HEK293 (cell line): Measurements from ENCODE around the gene PKLR.

Experiments
- HOXA7 ChIP-seq: sonication (generic); formaldehyde crosslinking; IDR thresholded peaks from 2 replicates; pipeline ENCODE4 v1.8.1; 2022; ENCODE audit warnings: missing genetic modification reagents, borderline replicate concordance
- IKZF3 ChIP-seq: fragments of 450-650 bp; IDR thresholded peaks from 2 replicates; pipeline ENCODE4 v1.5.0; 2018; ENCODE audit warnings: missing biosample characterization, mild to moderate bottlenecking, missing genetic modification characterization, moderate library complexity
- KLF1 ChIP-seq: fragments of 450-650 bp; formaldehyde crosslinking; IDR thresholded peaks from 2 replicates; pipeline ENCODE4 v1.5.1; 2016; ENCODE audit warnings: missing biosample characterization, missing genetic modification characterization
- KLF8 ChIP-seq: fragments of 450-650 bp; formaldehyde crosslinking; IDR thresholded peaks from 2 replicates; pipeline ENCODE4 v1.5.1; 2016; ENCODE audit warnings: missing biosample characterization, missing genetic modification characterization
- KLF9 ChIP-seq: fragments of 450-650 bp; formaldehyde crosslinking; IDR thresholded peaks from 2 replicates; pipeline ENCODE4 v1.5.1; 2016; ENCODE audit warnings: missing biosample characterization, missing genetic modification characterization, low read depth
- OVOL3 ChIP-seq: fragments of 450-650 bp; formaldehyde crosslinking; IDR thresholded peaks from 2 replicates; pipeline ENCODE4 v1.5.1; 2016; ENCODE audit warnings: missing biosample characterization, missing genetic modification characterization
- PRDM1 ChIP-seq: fragments of 450-650 bp; formaldehyde crosslinking; IDR thresholded peaks from 2 replicates; pipeline ENCODE4; 2016; ENCODE audit warnings: missing biosample characterization, missing genetic modification characterization
- SALL2 ChIP-seq: fragments of 450-650 bp; formaldehyde crosslinking; IDR thresholded peaks from 2 replicates; pipeline ENCODE4 v1.5.0; 2017; ENCODE audit warnings: missing biosample characterization, mild to moderate bottlenecking, missing genetic modification characterization, borderline replicate concordance
- SETDB1 ChIP-seq: IDR thresholded peaks from one replicate; pipeline ENCODE4 v1.6.1; 2017; ENCODE audit warnings: mild to moderate bottlenecking, low read length, moderate library complexity, mixed read lengths; ENCODE audit not compliant: insufficient read length
- SP3 ChIP-seq: fragments of 450-650 bp; formaldehyde crosslinking; IDR thresholded peaks from 2 replicates; pipeline ENCODE4 v1.5.1; 2016; ENCODE audit warnings: missing biosample characterization, missing genetic modification characterization
- YY2 ChIP-seq: fragments of 450-650 bp; formaldehyde crosslinking; IDR thresholded peaks from 2 replicates; pipeline ENCODE4 v1.5.1; 2016; ENCODE audit warnings: missing biosample characterization, missing genetic modification characterization
- ZBTB8A ChIP-seq: fragments of 450-650 bp; formaldehyde crosslinking; IDR thresholded peaks from 2 replicates; pipeline ENCODE4 v1.5.1; 2016; ENCODE audit warnings: missing biosample characterization, missing genetic modification characterization
- ZFP69B ChIP-seq: fragments of 450-650 bp; formaldehyde crosslinking; IDR thresholded peaks from 2 replicates; pipeline ENCODE4 v1.5.1; 2016; ENCODE audit warnings: missing biosample characterization, missing genetic modification characterization
- ZNF10 ChIP-seq: fragments of 450-650 bp; formaldehyde crosslinking; IDR thresholded peaks from 2 replicates; pipeline ENCODE4 v1.5.1; 2017; ENCODE audit warnings: missing biosample characterization, missing genetic modification characterization
- ZNF16 ChIP-seq: fragments of 450-650 bp; formaldehyde crosslinking; IDR thresholded peaks from 2 replicates; pipeline ENCODE4 v1.5.1; 2016; ENCODE audit warnings: low read depth, missing biosample characterization, missing genetic modification characterization
- ZNF223 ChIP-seq: fragments of 450-650 bp; formaldehyde crosslinking; IDR thresholded peaks from 2 replicates; pipeline ENCODE4 v1.5.1; 2016; ENCODE audit warnings: missing biosample characterization, missing genetic modification characterization
- ZNF341 ChIP-seq: fragments of 450-650 bp; formaldehyde crosslinking; IDR thresholded peaks from 2 replicates; pipeline ENCODE4; 2016; ENCODE audit warnings: low read depth, missing biosample characterization, missing genetic modification characterization
- ZNF404 ChIP-seq: fragments of 450-650 bp; formaldehyde crosslinking; IDR thresholded peaks from 2 replicates; pipeline ENCODE4 v1.5.1; 2017; ENCODE audit warnings: missing biosample characterization, missing genetic modification characterization
- ZNF555 ChIP-seq: fragments of 450-650 bp; formaldehyde crosslinking; conservative IDR thresholded peaks from 2 replicates; pipeline ENCODE4 v1.5.1; 2017; ENCODE audit warnings: missing biosample characterization, mild to moderate bottlenecking, missing genetic modification characterization, inconsistent platforms
- ZNF624 ChIP-seq: fragments of 450-650 bp; formaldehyde crosslinking; IDR thresholded peaks from 2 replicates; pipeline ENCODE4 v1.5.1; 2017; ENCODE audit warnings: missing biosample characterization, missing genetic modification characterization
- ZNF670 ChIP-seq: fragments of 450-650 bp; formaldehyde crosslinking; IDR thresholded peaks from 2 replicates; pipeline ENCODE4 v1.5.1; 2016; ENCODE audit warnings: missing biosample characterization, missing genetic modification characterization, low read depth
- ZNF701 ChIP-seq: fragments of 450-650 bp; formaldehyde crosslinking; IDR thresholded peaks from 2 replicates; pipeline ENCODE4 v1.5.1; 2016; ENCODE audit warnings: missing biosample characterization, missing genetic modification characterization
- ZNF707 ChIP-seq: fragments of 450-650 bp; formaldehyde crosslinking; IDR thresholded peaks from 2 replicates; pipeline ENCODE4 v1.5.1; 2016; ENCODE audit warnings: missing biosample characterization, missing genetic modification characterization
- TF ChIP-seq, protein P1 (sequence below): fragments of 450-650 bp; formaldehyde crosslinking; IDR thresholded peaks from 2 replicates; pipeline ENCODE4 v1.5.1; 2016; ENCODE audit warnings: missing biosample characterization, missing genetic modification characterization
- TF ChIP-seq, protein P2 (sequence below): fragments of 450-650 bp; formaldehyde crosslinking; IDR thresholded peaks from 2 replicates; pipeline ENCODE4 v1.5.1; 2016; ENCODE audit warnings: missing biosample characterization, missing genetic modification characterization
- TF ChIP-seq, protein P3 (sequence below): fragments of 450-650 bp; formaldehyde crosslinking; IDR thresholded peaks from 2 replicates; pipeline ENCODE4 v1.5.1; 2016; ENCODE audit warnings: missing biosample characterization, missing genetic modification characterization
- TF ChIP-seq, protein P4 (sequence below): fragments of 450-650 bp; formaldehyde crosslinking; IDR thresholded peaks from 2 replicates; pipeline ENCODE4 v1.5.1; 2016; ENCODE audit warnings: missing biosample characterization, missing genetic modification characterization, borderline replicate concordance
- TF ChIP-seq, protein P5 (sequence below): fragments of 450-650 bp; formaldehyde crosslinking; IDR thresholded peaks from 2 replicates; pipeline ENCODE4 v1.5.1; 2016; ENCODE audit warnings: missing biosample characterization, missing genetic modification characterization
- TF ChIP-seq, protein P6 (sequence below): fragments of 450-650 bp; formaldehyde crosslinking; IDR thresholded peaks from 2 replicates; pipeline ENCODE4 v1.5.1; 2016; ENCODE audit warnings: missing biosample characterization, missing genetic modification characterization

The PKLR gene

DNA sequence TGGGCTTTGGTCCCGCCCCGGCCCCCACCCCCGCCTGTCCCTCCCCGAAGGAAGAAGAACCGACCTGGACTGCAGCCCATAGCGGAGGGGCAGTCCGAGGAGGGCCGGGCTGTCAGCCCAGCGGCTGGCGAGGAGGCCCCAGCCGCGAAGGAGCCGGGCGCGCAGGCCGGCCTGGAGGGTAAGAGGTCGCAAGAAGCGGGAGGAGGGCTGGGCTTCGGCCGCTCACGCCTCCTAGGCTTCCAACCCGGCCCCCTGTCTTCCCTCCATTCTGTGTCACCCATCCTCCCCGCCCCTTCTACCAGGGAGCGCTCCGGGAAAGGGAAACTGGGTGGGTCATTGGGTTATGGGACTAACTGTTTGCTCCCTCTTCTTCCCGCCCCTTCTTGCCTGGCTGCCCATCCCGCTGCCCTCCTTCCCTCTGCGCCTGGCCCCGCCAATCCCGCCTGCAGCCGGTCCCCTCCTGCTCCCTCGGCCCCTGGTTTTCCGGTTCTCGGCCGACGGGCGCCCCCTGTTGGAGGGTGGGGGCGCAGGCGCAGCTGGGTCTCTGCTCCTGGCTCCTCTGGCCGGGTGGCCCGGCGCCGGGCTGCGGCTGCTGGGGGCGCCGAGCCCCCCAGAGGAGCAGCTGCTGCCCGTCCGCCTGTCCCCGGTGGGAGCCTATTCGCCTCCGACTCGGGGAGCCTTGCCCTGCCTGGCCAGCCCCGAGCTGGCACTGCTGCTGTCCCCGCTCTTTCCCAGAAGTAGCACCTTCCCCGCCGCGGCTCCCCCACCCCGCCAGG, 21.9 kb upstream of the PKLR start (continued):
- TF ChIP-seq, protein P1, sequence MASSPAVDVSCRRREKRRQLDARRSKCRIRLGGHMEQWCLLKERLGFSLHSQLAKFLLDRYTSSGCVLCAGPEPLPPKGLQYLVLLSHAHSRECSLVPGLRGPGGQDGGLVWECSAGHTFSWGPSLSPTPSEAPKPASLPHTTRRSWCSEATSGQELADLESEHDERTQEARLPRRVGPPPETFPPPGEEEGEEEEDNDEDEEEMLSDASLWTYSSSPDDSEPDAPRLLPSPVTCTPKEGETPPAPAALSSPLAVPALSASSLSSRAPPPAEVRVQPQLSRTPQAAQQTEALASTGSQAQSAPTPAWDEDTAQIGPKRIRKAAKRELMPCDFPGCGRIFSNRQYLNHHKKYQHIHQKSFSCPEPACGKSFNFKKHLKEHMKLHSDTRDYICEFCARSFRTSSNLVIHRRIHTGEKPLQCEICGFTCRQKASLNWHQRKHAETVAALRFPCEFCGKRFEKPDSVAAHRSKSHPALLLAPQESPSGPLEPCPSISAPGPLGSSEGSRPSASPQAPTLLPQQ (tag by site-specific recombination) = peak; percentile 82
- TF ChIP-seq ZNF10 (tag by site-specific recombination) = no peak; the same call in 1 of the 2 replicates
- TF ChIP-seq KLF9 (tag by site-specific recombination) = peak; percentile 69; the same call in 1 of the 2 replicates
- TF ChIP-seq, protein P2, sequence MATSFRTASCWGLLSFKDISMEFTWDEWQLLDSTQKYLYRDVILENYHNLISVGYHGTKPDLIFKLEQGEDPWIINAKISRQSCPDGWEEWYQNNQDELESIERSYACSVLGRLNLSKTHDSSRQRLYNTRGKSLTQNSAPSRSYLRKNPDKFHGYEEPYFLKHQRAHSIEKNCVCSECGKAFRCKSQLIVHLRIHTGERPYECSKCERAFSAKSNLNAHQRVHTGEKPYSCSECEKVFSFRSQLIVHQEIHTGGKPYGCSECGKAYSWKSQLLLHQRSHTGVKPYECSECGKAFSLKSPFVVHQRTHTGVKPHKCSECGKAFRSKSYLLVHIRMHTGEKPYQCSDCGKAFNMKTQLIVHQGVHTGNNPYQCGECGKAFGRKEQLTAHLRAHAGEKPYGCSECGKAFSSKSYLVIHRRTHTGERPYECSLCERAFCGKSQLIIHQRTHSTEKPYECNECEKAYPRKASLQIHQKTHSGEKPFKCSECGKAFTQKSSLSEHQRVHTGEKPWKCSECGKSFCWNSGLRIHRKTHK = no peak
- TF ChIP-seq ZNF707 (tag by site-specific recombination) = no peak
- no peak for TF ChIP-seq SETDB1
- no peak for TF ChIP-seq ZNF223 (tag by site-specific recombination)
- TF ChIP-seq ZBTB8A (tag by site-specific recombination) = peak; percentile 96
- TF ChIP-seq ZNF555 (tag by site-specific recombination) = no peak
- TF ChIP-seq OVOL3 (tag by site-specific recombination) = no peak
- TF ChIP-seq ZNF341 (tag by site-specific recombination) = peak; percentile 94
- TF ChIP-seq KLF1 (tag by site-specific recombination) = peak; percentile 66
- TF ChIP-seq, protein P3, sequence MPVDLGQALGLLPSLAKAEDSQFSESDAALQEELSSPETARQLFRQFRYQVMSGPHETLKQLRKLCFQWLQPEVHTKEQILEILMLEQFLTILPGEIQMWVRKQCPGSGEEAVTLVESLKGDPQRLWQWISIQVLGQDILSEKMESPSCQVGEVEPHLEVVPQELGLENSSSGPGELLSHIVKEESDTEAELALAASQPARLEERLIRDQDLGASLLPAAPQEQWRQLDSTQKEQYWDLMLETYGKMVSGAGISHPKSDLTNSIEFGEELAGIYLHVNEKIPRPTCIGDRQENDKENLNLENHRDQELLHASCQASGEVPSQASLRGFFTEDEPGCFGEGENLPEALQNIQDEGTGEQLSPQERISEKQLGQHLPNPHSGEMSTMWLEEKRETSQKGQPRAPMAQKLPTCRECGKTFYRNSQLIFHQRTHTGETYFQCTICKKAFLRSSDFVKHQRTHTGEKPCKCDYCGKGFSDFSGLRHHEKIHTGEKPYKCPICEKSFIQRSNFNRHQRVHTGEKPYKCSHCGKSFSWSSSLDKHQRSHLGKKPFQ (tag by site-specific recombination) = no peak
- TF ChIP-seq ZNF624 (tag by site-specific recombination) = no peak
- no peak for TF ChIP-seq ZNF404 (tag by site-specific recombination)
- no peak for TF ChIP-seq HOXA7 (CRISPR knock-in tag)
- TF ChIP-seq ZNF16 = no peak
- TF ChIP-seq, protein P4, sequence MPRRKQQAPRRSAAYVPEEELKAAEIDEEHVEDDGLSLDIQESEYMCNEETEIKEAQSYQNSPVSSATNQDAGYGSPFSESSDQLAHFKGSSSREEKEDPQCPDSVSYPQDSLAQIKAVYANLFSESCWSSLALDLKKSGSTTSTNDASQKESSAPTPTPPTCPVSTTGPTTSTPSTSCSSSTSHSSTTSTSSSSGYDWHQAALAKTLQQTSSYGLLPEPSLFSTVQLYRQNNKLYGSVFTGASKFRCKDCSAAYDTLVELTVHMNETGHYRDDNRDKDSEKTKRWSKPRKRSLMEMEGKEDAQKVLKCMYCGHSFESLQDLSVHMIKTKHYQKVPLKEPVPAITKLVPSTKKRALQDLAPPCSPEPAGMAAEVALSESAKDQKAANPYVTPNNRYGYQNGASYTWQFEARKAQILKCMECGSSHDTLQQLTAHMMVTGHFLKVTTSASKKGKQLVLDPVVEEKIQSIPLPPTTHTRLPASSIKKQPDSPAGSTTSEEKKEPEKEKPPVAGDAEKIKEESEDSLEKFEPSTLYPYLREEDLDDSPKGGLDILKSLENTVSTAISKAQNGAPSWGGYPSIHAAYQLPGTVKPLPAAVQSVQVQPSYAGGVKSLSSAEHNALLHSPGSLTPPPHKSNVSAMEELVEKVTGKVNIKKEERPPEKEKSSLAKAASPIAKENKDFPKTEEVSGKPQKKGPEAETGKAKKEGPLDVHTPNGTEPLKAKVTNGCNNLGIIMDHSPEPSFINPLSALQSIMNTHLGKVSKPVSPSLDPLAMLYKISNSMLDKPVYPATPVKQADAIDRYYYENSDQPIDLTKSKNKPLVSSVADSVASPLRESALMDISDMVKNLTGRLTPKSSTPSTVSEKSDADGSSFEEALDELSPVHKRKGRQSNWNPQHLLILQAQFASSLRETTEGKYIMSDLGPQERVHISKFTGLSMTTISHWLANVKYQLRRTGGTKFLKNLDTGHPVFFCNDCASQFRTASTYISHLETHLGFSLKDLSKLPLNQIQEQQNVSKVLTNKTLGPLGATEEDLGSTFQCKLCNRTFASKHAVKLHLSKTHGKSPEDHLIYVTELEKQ (tag by site-specific recombination) = no peak
- TF ChIP-seq ZNF670 (tag by site-specific recombination) = no peak
- peak; percentile 49 for TF ChIP-seq KLF8
- TF ChIP-seq, protein P5, sequence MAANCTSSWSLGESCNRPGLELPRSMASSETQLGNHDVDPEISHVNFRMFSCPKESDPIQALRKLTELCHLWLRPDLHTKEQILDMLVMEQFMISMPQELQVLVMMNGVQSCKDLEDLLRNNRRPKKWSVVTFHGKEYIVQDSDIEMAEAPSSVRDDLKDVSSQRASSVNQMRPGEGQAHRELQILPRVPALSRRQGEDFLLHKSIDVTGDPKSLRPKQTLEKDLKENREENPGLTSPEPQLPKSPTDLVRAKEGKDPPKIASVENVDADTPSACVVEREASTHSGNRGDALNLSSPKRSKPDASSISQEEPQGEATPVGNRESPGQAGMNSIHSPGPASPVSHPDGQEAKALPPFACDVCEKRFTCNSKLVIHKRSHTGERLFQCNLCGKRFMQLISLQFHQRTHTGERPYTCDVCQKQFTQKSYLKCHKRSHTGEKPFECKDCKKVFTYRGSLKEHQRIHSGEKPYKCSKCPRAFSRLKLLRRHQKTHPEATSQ = no peak
- no peak for TF ChIP-seq SALL2 (tag by site-specific recombination)
- TF ChIP-seq ZNF701 = no peak
- peak; percentile 98 for TF ChIP-seq IKZF3 (tag by site-specific recombination)
- no peak for TF ChIP-seq PRDM1 (tag by site-specific recombination)
- TF ChIP-seq SP3 (tag by site-specific recombination) = peak; percentile 86
- no peak for TF ChIP-seq YY2 (tag by site-specific recombination)
- peak; percentile 79 for TF ChIP-seq ZFP69B (tag by site-specific recombination)
- TF ChIP-seq, protein P6, sequence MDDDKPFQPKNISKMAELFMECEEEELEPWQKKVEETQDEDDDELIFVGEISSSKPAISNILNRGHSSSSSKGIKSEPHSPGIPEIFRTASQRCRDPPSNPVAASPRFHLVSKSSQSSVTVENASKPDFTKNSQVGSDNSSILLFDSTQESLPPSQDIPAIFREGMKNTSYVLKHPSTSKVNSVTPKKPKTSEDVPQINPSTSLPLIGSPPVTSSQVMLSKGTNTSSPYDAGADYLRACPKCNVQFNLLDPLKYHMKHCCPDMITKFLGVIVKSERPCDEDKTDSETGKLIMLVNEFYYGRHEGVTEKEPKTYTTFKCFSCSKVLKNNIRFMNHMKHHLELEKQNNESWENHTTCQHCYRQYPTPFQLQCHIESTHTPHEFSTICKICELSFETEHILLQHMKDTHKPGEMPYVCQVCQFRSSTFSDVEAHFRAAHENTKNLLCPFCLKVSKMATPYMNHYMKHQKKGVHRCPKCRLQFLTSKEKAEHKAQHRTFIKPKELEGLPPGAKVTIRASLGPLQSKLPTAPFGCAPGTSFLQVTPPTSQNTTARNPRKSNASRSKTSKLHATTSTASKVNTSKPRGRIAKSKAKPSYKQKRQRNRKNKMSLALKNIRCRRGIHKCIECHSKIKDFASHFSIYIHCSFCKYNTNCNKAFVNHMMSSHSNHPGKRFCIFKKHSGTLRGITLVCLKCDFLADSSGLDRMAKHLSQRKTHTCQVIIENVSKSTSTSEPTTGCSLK (tag by site-specific recombination) = no peak
